HG02885 (cell line): ENCODE measurements around the gene SHROOM2.
A peak's percentile ranks its signal among the peaks of the same experiment; 100 is the strongest.

Source experiments
- ATAC-seq: cut with Tn5 transposase; IDR thresholded peaks from one replicate; pipeline ENCODE4 v1.9.1; 2021; ENCODE audit warnings: mild to moderate bottlenecking; ENCODE audit not compliant: unreplicated experiment, poor library complexity

The SHROOM2 gene

DNA sequence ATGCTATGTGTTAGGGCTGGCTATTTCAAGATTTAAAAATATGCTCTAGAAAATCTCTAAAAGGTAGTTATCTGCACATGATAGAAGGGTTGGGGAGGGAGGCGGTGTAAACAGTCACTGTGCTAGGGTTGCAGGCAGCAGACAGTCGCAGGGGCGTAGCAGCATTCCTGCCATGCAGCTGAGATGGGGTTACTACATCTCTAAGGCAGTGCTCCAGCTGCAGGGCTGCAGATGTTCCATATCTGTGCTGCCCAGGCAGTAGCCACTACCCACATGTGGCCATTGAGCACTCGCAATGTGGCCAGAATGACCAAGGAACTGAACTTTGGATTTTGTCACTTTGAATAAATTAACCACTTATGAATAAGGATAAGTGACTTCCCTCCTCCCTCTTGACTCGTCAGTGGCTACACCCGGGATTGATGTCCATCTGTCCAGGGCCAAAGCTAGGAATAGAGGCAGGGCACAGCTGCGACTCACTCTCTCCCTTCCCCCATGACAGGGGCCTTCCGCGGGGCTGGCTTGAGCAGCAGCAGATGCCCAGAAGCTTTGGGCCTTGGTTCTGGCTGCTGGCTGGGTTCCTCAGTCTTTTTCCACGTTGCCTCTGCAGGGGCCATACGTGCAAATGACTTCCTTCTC is 101.5 kb downstream of the SHROOM2 start:
- no peak for ATAC-seq

DNA sequence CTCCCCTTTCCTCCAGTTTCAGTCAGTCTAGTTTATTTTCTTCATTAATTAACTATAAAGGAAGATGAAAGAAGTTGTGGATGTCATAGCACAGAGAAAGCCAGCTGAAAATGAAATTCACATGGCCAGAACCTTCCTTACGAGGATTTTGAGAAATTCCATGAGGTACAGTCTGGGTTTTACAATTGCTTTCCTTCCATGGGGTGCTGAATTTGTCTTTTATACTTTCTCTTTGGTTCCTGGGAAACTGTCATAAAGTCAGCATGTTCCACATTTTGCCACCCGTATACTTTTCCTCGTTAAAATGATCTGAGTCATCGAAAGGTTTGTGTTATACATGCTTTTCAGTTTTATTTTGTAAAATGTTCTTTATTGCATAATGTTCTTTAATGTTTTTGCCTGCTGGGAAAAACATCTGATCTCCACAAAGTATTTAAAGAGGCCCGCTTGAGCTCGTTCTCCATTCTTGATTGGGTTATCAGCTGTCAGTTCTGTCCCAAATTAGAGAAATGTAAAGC is 102.8 kb downstream of the SHROOM2 start:
- ATAC-seq, result no peak

DNA sequence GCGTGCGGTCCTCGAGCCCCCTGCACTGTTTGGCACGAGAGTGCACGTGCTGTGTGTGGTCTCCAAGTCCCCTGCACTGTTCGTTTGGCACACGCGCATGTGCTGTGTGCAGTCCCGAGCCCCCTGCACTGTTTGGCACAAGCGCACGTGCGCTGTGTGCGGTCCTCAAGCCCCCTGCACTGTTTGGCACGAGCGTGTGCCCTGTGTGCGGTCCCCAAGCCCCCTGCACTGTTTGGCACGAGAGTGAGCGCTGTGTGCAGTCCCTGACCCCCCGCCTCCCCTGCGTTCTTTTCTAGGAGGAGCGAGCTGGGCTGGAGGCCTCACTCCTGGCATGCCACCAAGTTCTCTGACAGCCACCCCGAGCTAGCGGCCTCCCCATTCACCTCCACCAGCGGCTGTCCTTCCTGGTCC is 104.5 kb downstream of the SHROOM2 start:
- ATAC-seq, result no peak

DNA sequence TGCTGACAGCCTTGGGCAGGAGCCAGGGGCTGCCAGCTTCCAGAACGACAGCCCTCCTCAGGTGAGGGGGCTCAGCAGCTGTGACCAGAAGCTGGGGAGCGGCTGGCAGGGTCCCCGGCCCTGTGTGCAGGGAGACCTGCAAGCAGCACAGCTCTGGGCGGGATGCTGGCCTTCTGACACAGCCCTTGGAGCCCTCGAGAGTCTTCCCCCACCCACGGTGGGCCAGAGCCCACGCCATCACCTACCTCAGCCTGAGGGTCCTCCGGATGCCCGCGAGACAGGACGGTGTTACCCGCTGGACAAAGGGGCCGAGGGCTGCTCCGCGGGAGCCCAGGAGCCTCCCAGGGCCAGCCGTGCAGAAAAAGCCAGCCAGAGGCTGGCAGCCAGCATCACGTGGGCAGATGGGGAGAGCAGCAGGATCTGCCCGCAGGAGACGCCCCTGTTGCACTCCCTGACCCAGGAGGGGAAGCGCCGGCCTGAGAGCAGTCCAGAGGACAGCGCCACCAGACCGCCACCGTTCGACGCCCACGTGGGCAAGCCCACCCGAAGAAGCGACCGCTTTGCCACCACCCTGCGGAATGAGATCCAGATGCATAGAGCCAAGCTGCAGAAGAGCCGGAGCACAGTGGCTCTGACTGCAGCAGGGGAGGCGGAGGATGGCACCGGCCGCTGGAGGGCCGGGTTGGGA is 109.1 kb downstream of the SHROOM2 start:
- no peak for ATAC-seq

GRCh38 chrX:9897761-9898161 is 111.5 kb downstream of the SHROOM2 start:
- no peak for ATAC-seq

DNA sequence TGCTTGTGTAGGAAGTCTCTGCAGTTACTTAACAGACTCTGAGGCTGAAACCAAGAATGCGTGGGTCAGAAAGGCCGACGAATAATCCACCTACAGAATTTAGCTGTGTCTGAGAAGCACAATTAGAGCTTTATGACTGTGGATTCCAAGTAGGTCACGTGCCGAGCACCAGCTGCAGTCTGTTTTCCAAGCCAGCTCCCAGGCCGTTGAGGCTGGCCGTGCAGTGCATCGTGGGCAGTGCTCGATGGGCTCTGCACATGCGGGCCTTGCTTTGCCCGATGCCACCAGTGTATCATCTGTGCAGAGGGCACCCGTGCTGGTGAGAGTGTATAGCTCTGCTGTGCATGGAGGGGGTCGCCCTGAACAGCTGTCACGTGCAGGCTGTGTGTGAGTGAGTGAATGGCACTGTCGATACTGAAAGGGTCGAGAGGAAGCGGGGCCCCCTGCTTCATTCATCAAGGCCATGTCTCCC is 113.4 kb downstream of the SHROOM2 start:
- ATAC-seq, result peak; percentile 69

DNA sequence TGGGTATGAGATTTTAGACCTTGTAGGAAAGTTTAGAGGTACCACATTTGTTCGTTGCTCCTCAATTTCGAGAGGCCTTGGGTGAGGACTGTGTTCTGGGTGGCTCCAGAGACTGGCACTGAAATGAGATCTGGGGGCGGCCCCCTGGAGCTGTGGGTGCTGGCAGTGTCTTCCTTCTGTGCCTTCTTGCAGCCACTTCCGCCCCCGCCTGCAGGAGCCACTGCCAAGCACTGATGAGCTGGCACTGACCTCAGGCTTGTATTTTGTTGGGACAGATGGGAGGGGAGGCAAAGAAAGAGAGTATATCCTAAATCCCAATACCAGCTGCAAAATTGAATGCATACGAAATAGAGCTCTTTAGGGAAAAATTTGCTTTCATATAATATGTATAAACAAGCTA is 116.4 kb downstream of the SHROOM2 start:
- ATAC-seq, result no peak

GRCh38 chrX:9903146-9903545 is 116.9 kb downstream of the SHROOM2 start:
- no peak for ATAC-seq

DNA sequence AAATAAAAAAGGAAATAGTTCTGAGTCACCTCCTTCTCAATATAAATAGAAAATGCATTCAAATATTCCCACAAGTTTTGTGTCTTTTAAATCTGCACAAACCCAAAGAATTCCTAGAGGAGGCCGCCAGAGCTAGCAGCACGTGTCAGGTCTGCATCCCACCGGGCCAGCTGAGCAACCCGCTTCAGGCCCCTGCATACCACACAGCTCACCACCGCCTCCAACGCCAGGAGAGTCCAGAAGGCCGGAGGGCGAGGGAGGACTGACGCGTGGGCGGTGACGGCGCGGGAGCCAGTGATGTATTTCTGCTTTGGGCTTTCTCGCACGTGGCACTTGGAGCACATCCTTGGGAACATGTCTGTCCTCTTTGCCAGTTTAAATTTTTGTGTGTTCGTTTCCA is 119.1 kb downstream of the SHROOM2 start:
- no peak for ATAC-seq

- ATAC-seq, result no peak
Measured at GRCh38 chrX:9905721-9906120, 119.5 kb downstream of the SHROOM2 start.

DNA sequence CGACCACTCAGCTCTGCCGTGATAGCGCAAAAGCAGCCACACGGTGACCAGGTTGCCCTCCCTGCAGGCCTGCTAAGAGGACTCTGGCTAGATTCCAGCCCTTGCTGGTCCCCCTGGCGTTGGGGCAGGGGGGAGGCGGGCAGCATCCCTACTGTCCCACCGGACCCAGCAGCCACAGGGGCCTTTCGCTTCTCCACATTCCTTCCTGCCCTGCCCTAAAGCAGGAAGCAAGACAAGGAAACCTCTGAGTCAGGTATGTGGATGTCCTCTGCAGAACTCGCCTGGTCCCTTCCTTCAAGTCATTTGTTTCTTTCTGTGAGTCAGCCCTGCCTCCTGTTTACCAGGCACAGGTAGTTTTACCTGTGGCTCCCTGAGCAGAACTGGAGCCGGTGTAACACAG is 120.7 kb downstream of the SHROOM2 start:
- ATAC-seq, result no peak

DNA sequence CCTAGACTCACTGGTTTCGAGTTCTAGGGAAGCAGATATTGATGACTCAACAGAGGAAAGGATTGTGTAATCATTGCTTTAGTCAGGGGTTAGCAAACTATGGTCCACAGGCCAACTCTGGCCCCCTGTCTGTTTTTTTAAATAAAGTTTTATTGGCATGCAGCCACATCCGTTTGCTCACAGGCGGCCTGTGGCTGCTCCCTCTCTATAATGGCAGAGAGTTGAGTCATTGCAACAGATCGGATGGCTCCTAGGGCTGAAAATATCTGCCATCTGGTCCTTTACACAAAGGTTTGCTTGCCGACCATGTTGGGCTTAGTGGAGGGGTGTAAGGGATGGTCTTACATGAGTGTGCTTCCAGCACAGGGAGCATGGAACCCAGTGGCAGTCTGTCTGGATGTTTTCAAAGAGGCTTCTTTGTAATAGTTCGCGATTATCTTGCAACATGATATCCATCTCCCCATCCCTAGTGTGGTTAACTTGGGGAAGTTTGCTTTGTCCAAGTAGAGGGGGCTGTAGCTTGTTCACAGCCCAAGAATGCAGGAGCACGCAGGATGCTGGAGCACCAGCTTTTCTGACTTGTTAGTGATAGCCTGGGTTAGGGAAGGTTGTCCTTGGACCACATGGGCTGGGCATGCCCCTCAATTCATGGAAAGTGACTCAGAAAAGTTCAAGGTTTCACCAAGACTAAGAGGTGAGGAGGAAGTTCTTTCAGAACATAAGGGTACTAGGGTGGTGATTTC is 121.6 kb downstream of the SHROOM2 start:
- no peak for ATAC-seq

GRCh38 chrX:9909254-9909653 is 123.0 kb downstream of the SHROOM2 start:
- ATAC-seq, result no peak

- no peak for ATAC-seq
Measured at GRCh38 chrX:9911487-9911886, 125.3 kb downstream of the SHROOM2 start.

DNA sequence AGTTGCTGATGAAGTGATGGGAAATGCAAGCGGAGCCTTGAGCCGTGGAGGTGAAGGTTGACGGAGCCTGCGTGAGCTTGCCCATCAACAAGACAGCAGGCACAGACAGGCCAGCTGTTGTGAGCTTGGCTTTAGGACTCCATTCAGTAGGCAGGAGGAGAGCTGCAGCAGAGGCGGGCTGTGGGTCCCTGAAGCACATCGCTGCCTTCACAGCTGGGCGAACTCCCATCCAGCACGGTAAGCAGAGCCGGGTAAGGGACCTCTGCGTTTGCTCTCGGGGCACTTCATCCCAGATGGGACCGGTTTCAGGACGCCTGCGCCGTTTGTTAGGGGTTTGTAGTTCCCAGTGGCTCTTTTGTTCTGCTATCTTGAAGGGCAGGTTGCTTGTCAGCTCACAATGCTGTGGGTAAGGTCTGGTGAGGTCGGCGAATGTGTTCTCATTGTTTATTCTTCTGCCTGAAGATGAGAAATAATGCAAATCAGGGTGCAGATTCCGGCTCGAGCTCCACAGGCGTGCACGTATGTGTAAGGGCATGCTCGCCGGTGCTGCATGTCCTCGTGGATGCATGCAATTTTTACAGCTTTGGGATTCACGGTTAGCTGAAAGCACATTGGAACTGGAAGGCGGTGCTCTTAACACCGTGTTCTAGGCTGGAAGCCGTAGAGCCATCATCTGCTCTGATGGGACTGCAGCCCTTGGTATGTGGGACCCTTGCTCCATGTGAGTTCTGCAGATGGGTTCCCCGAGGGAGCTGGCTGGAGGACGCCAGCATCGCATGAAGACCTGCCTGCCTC is 126.3 kb downstream of the SHROOM2 start:
- no peak for ATAC-seq

DNA sequence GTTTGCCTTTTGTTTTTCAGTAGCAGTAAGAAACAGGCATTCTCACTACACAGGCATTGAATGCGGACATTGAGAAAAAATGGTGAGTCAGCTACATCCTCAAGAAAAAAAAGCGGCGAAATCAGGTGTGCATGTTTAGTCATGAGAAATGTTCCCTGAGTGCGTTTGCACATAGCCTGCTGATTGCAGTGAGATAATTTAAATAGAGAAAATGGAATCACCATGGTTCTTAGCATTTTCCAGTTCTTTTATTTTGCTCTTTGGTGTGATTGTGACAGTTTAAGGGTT is 126.9 kb downstream of the SHROOM2 start:
- no peak for ATAC-seq

- no peak for ATAC-seq
Measured at GRCh38 chrX:9917861-9918260, 131.6 kb downstream of the SHROOM2 start.

DNA sequence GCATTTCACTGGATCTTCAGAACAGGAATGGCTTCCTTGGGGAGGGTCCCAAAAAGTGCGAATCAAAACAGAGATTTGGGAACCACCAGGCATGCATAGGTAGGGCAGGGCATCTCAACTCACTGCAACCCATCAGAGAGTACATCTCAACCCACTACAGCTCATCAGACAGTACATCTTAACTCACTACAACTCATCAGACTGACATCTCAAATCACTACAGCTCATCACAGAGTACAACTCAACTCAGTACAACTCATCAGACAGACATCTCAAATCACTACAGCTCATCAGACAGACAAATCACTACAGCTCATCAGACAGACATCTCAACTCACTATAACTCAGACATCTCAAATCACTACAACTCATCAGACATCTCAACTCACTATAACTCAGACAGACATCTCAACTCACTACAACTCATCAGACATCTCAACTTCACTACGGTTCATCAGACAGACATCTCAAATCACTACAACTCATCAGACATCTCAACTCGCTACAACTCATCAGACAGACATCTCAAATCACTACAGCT is 133.5 kb downstream of the SHROOM2 start:
- no peak for ATAC-seq

DNA sequence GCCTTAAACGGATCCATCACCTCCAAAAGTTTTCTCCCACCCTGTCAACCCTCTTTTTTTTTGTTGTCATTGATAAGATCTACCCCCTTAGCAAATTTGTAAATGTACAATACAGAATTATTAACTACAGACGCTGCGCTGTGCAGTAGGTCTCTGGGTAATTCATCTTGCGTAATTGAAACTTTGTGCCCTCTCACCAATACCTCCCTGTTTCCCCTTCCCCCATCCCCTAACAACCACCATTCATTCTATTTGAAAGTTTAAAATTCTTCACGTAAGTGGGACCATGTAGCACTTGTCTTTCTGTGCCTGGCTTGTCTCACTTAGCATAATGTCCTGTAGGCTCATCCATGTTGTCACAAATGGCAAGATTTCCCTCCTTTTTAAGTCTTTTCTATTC is 135.2 kb downstream of the SHROOM2 start:
- no peak for ATAC-seq

GRCh38 chrX:9923357-9923756 is 137.1 kb downstream of the SHROOM2 start:
- no peak for ATAC-seq
